Left ventricle myocardium inferior (tissue), 1 donor: ENCODE data around the gene ARHGAP45. TPM values are rescaled to one million over a fixed set of nuclear protein-coding genes. Genes with fewer than 3 reads are reported as not detected.

Source experiments
- DNase-seq: peaks from one replicate; pipeline ENCODE4 v3.0.0-alpha.2; 2020
- H3K27ac ChIP-seq: fragments of 200-600 bp; replicated peaks from 2 replicates; pipeline ENCODE4 v1.8.0; 2021
- H3K27me3 ChIP-seq: fragments of 200-600 bp; 2 replicates; pipeline ENCODE4 v1.8.0; 2021; ENCODE audit warnings: low read depth
- H3K36me3 ChIP-seq: fragments of 200-600 bp; 2 replicates; pipeline ENCODE4 v1.8.0; 2021
- H3K4me1 ChIP-seq: fragments of 200-600 bp; 2 replicates; pipeline ENCODE4 v1.8.0; 2021
- H3K4me3 ChIP-seq: fragments of 200-600 bp; 2 replicates; pipeline ENCODE4 v1.8.0; 2021; ENCODE audit warnings: mild to moderate bottlenecking, moderate library complexity
- H3K9me3 ChIP-seq: fragments of 200-600 bp; replicated peaks from 2 replicates; pipeline ENCODE4 v1.8.0; 2021
- CTCF ChIP-seq: fragments of 200-600 bp; IDR thresholded peaks from 2 replicates; pipeline ENCODE4 v1.8.0; 2021; ENCODE audit warnings: antibody characterized with exemption, mild to moderate bottlenecking, borderline replicate concordance
- intact Hi-C: fragments of 100-400 bp; cut with micrococcal nuclease; formaldehyde crosslinking; loops from one replicate; pipeline ENCODE4 v1.11.0; 2022
- total RNA-seq: library from RNA; stranded (reverse); fragmentation: NEBNext Ultra II Directional; extraction: Animal tissue kit (Norgen Biotek cat#: 25700); gene quantifications from one replicate; pipeline ENCODE4 v1.2.1, GENCODE V29; 2021
- donor health status: DM: no; HTN: yes; CAD: no; lungs with severe emphysema.

The ARHGAP45 gene
- total RNA-seq, 1 donor from 2014 or later: 4.8 TPM

DNA sequence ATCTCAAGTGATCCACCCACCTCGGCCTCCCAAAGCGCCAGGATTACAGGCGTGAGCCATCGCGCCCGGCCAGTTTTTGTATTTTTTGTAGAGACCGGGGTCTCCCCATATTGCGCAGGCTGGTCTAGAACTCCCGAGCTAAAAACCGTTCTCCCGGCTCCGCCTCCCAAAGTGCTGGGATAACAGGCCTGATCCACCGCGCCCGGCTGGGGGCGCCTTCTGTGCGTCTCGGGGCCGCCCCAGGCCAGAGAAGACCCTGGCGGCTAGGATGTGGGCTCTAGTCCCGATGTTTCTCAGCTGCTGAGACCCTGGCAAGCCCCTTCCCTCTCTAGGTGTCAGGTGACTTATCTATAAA lies 3.6 kb downstream of the ARHGAP45 start:
- no peak overlapping the region for H3K27ac ChIP-seq
- peaks cover 80% of the 10 kb centered on the region for H3K27me3 ChIP-seq
- H3K36me3 ChIP-seq: no peaks in the 10 kb centered on the region
- TF ChIP-seq CTCF: no peak
- H3K4me3 ChIP-seq: no peak overlapping the region
- peaks cover 53% of the 10 kb centered on the region for H3K4me1 ChIP-seq
- no peak for DNase-seq
- intact Hi-C loops: no loop called here
- no peaks in the 10 kb centered on the region for H3K9me3 ChIP-seq

DNA sequence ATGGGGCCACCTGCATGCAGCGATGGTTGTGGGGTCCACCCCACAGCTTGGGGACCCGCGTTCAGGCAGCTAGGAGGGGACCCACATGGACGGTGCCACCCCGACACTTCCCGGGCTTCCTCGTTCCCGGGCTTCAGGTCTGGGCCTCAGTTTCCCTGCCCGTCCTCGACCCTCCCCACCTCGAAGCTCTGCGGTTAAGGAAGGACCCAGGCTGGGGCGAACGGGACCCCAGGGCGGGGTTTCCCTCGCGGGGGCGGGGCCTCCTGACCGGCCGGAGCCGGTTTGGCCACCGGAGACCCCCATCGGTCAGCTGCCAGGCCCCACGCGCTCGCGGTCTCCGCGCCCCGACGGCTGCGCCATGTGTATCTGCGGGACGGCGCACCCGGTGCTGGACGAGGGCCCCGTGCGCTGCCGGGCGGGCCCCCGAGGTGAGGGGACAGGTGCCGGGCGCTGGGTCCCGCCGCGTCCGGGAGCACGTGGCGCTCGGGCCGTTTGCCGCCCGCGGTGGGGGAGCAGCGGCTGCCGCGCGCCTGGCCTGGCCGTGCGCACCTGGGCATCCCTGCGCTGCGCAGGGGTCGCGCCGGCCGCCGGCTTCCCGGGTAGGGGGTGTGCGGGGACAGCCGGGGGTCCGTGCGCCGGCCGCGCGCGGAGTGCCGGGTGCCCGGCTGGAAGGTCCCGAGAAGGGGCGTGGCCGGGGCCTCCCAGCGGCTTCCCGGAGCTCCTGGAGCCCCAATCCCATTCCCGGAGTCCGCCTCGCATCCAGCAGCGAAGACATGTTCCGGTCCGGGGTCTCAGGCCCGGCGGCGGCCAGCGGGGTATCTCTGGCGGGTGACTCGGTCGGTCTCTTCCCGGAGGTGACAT lies 4.2 kb downstream of the ARHGAP45 start:
- intact Hi-C loops: no loop called here
- Histone ChIP-seq H3K4me1 (peaks cover 47% of the 10 kb centered on the region), H3K4me3 (peak overlapping the region; percentile 17), H3K27ac (no peak overlapping the region), H3K27me3 (peaks cover 74% of the 10 kb centered on the region), H3K9me3 (no peaks in the 10 kb centered on the region), H3K36me3 (no peaks in the 10 kb centered on the region)
- no peak for TF ChIP-seq CTCF
- no peak for DNase-seq

GRCh38 chr19:1072371-1073015 lies 5.5 kb downstream of the ARHGAP45 start:
- Histone ChIP-seq H3K9me3 (no peaks in the 10 kb centered on the region), H3K36me3 (no peaks in the 10 kb centered on the region), H3K4me3 (no peak overlapping the region), H3K27me3 (peaks cover 61% of the 10 kb centered on the region), H3K4me1 (peaks cover 33% of the 10 kb centered on the region), H3K27ac (no peak overlapping the region)
- TF ChIP-seq CTCF: no peak
- intact Hi-C loops: no loop called here
- DNase-seq: no peak

- Histone ChIP-seq H3K27ac (no peak overlapping the region), H3K9me3 (no peaks in the 10 kb centered on the region), H3K4me1 (peaks cover 29% of the 10 kb centered on the region), H3K4me3 (no peak overlapping the region), H3K36me3 (no peaks in the 10 kb centered on the region), H3K27me3 (peaks cover 52% of the 10 kb centered on the region)
- intact Hi-C loops: no loop called here
- no peak for TF ChIP-seq CTCF
- no peak for DNase-seq
Measured at GRCh38 chr19:1073063-1073955, 6.3 kb downstream of the ARHGAP45 start.

DNA sequence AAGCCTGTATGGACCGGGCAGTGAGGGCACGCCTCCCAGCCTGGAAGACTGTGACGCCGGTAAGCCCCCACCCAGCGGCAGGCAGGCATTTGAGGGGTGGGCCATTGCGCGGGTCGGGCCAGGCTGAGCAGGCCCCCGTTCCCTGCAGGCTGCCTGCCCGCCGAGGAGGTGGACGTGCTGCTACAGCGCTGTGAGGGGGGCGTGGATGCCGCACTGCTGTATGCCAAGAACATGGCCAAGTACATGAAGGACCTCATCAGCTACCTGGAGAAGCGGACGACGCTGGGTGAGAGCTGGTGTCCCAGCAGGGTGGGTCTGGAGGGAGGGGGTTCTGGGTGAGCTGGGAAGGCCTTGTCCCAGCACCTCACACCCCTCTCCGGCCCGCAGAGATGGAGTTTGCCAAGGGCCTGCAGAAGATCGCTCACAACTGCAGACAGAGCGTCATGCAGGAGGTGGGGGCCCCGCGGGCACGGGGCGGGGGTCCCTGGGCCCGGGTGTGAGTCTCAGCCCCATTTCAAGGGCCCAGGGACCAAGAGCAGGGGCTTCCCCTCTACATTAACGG lies 7.1 kb downstream of the ARHGAP45 start:
- no peak for TF ChIP-seq CTCF
- Histone ChIP-seq H3K9me3 (no peaks in the 10 kb centered on the region), H3K4me3 (peak overlapping the region; percentile 48), H3K36me3 (no peaks in the 10 kb centered on the region), H3K4me1 (peaks cover 26% of the 10 kb centered on the region), H3K27me3 (peaks cover 45% of the 10 kb centered on the region), H3K27ac (no peak overlapping the region)
- no peak for DNase-seq
- intact Hi-C loops: no loop called here
